NCI-H460 (cell line): ENCODE measurements around the gene SLC26A9. TPM values are rescaled to one million over a fixed set of nuclear protein-coding genes. Genes with fewer than 3 reads are reported as not detected.

Source experiments
- DNase-seq: peaks from one replicate; pipeline ENCODE4 v3.0.0-alpha.2; 2016; ENCODE audit warnings: low read depth; ENCODE audit errors: extremely low read depth
- polyA plus RNA-seq: library from polyadenylated mRNA; depleted of rRNA; stranded (reverse); fragments of >200 nt; gene quantifications from 2 replicates; pipeline ENCODE4 v1.2.3, GENCODE V29; 2014; cell fraction: nucleus; rRNA removed
- total RNA-seq: library from RNA; depleted of rRNA; stranded (reverse); fragments of >200 nt; shearing (Covaris generic); gene quantifications from 2 replicates; pipeline ENCODE4 v1.2.3, GENCODE V29; 2014; rRNA removed

The SLC26A9 gene
- 0.02 and 0.06 TPM in 2 replicates for total RNA-seq
- polyA plus RNA-seq = 0.32 and 0.63 TPM in 2 replicates

GRCh38 chr1:205943245-205943644, at the start of gene SLC26A9:
TSS of gene SLC26A9 (minus strand) at chr1:205943456. CDS start at chr1:205935820, 7,636 bp downstream.
- no peak for DNase-seq

- no peak for DNase-seq
These were observed 49.1 kb upstream of the SLC26A9 start for GRCh38 chr1:205992218-205992882.

- no peak for DNase-seq
These were observed 48.0 kb upstream of the SLC26A9 start for GRCh38 chr1:205991237-205991636.

GRCh38 chr1:205990226-205990625, 47.0 kb upstream of the SLC26A9 start:
- no peak for DNase-seq

GRCh38 chr1:205989786-205990185, 46.5 kb upstream of the SLC26A9 start:
- DNase-seq = no peak

- no peak for DNase-seq
These were observed 45.3 kb upstream of the SLC26A9 start for GRCh38 chr1:205988585-205988995.

- no peak for DNase-seq
These were observed 43.6 kb upstream of the SLC26A9 start for GRCh38 chr1:205986861-205987260.

- no peak for DNase-seq
These were observed 43.0 kb upstream of the SLC26A9 start for GRCh38 chr1:205986292-205986691.

GRCh38 chr1:205985330-205986005, 42.2 kb upstream of the SLC26A9 start:
- DNase-seq = no peak

- peak; percentile 54 for DNase-seq
These were observed 40.9 kb upstream of the SLC26A9 start for GRCh38 chr1:205983925-205984725.

- DNase-seq = no peak
These were observed 38.0 kb upstream of the SLC26A9 start for GRCh38 chr1:205981257-205981656.

- no peak for DNase-seq
These were observed 37.1 kb upstream of the SLC26A9 start for GRCh38 chr1:205980237-205980870.

GRCh38 chr1:205979301-205979700, 36.0 kb upstream of the SLC26A9 start:
- DNase-seq = no peak

- no peak for DNase-seq
These were observed 35.4 kb upstream of the SLC26A9 start for GRCh38 chr1:205978676-205979075.

GRCh38 chr1:205977402-205978014, 34.3 kb upstream of the SLC26A9 start:
- DNase-seq = peak; percentile 82

- DNase-seq = no peak
These were observed 33.6 kb upstream of the SLC26A9 start for GRCh38 chr1:205976708-205977401.

- DNase-seq = no peak
These were observed 32.8 kb upstream of the SLC26A9 start for GRCh38 chr1:205976036-205976435.

- DNase-seq = no peak
These were observed 32.2 kb upstream of the SLC26A9 start for GRCh38 chr1:205975387-205975998.

GRCh38 chr1:205974712-205975111, 31.5 kb upstream of the SLC26A9 start:
- no peak for DNase-seq
